D721Med (cell line): Measurements from ENCODE around the gene PIGN.
"Not testable (repeated sequence)": the region's sequence is repeated elsewhere in the genome, so short reads cannot be mapped to it uniquely, and the experiment has no call there.

ENCODE experiments used
- DNase-seq: peaks from one replicate; pipeline ENCODE4 v3.0.0; 2011; ENCODE audit warnings: low spot score; ENCODE audit not compliant: insufficient read length
- FAIRE-seq: peaks from 2 replicates; lab custom pipeline; 2011; peaks lifted over from hg19 to GRCh38; lab: Jason Lieb, UNC
- CTCF ChIP-seq: IDR thresholded peaks from 2 replicates; pipeline ENCODE4 v1.5.1; 2012; ENCODE audit warnings: mild to moderate bottlenecking, control low read depth; ENCODE audit not compliant: insufficient read depth; ENCODE audit errors: missing control alignments

PIGN gene

GRCh38 chr18:62182220-62182619 lies 4.6 kb downstream of the PIGN start:
- no peak for TF ChIP-seq CTCF
- FAIRE-seq (no peak), DNase-seq (no peak)

GRCh38 chr18:62179213-62179612 lies 7.6 kb downstream of the PIGN start:
- no peak for FAIRE-seq
- no peak for DNase-seq
- TF ChIP-seq CTCF, result no peak

GRCh38 chr18:62177271-62177670 lies 9.6 kb downstream of the PIGN start:
- DNase-seq (no peak), FAIRE-seq (no peak)
- no peak for TF ChIP-seq CTCF

- FAIRE-seq (no peak), DNase-seq (no peak)
- TF ChIP-seq CTCF, result no peak
Observed at GRCh38 chr18:62175521-62175920, 11.3 kb downstream of the PIGN start.

GRCh38 chr18:62172298-62172697 lies 14.6 kb downstream of the PIGN start:
- peak; percentile 99 for FAIRE-seq
- TF ChIP-seq CTCF, result no peak
- DNase-seq, result no peak

- no peak for FAIRE-seq
Observed at GRCh38 chr18:62170857-62171256, 16.0 kb downstream of the PIGN start.

GRCh38 chr18:62166524-62166923 lies 20.3 kb downstream of the PIGN start:
- peak; percentile 90 for FAIRE-seq
- not testable (repeated sequence) for DNase-seq

More at GRCh38 chr18:62170857-62171256, 16.0 kb downstream of the PIGN start:
- TF ChIP-seq CTCF, result no peak
- no peak for DNase-seq

GRCh38 chr18:62165583-62165982 lies 21.3 kb downstream of the PIGN start:
- DNase-seq (no peak), FAIRE-seq (no peak)
- TF ChIP-seq CTCF, result no peak
